Sigmoid colon (tissue), 7 donors: ENCODE data around the gene RAB4B. TPM values are rescaled to one million over a fixed set of nuclear protein-coding genes. Genes with fewer than 3 reads are reported as not detected.
A peak's percentile ranks its signal among the peaks of the same experiment; 100 is the strongest.

Source experiments
- DNase-seq: peaks from one replicate; pipeline ENCODE4 v3.0.0-alpha.2; 2019
- H3K27ac ChIP-seq, 4 donors: fragments of 200-600 bp; sonication (generic); one replicate each; pipeline ENCODE4 v1.5.1; 2016 to 2019; ENCODE audit warnings: mild to moderate bottlenecking in 1 of 4
- H3K27me3 ChIP-seq, 3 donors: fragments of 200-600 bp; sonication (generic); one replicate each; pipeline ENCODE4 v1.5.1; 2019; ENCODE audit warnings: mild to moderate bottlenecking in 1 of 3
- H3K36me3 ChIP-seq, 4 donors: fragments of 200-600 bp; sonication (generic); one replicate each; pipeline ENCODE4 v1.5.1; 2016 to 2019
- H3K4me1 ChIP-seq, 4 donors: fragments of 200-600 bp; sonication (generic); one replicate each; pipeline ENCODE4 v1.5.1; 2017 to 2019
- H3K4me3 ChIP-seq, 4 donors: fragments of 200-600 bp; sonication (generic); one replicate each; pipeline ENCODE4 v1.5.1; 2017 to 2019; ENCODE audit warnings: mild to moderate bottlenecking in 2 of 4, moderate library complexity in 1 of 4
- H3K9me3 ChIP-seq, 4 donors: fragments of 200-600 bp in 3 of 4; sonication (generic) in 3 of 4; one replicate each; pipeline versions ENCODE4 v1.5.1 to v1.6.1; 2013 to 2019
- CTCF ChIP-seq, 4 experiments: fragments of 450-650 bp in 3 of 4; fragments of 200-600 bp in 1 of 4; IDR thresholded peaks; one replicate each; pipeline ENCODE4 v1.5.1; 2016 to 2019; ENCODE audit warnings: antibody characterized with exemption in 4 of 4, mild to moderate bottlenecking in 3 of 4, moderate library complexity in 2 of 4
- EP300 ChIP-seq, 4 donors: sonication (generic); formaldehyde crosslinking; IDR thresholded peaks; one replicate each; pipeline ENCODE4 v1.6.1; 2017; ENCODE audit warnings: antibody characterized with exemption in 4 of 4
- POLR2A ChIP-seq, 2 donors: fragments of 450-650 bp; IDR thresholded peaks; one replicate each; pipeline ENCODE4 v1.6.1; 2016; ENCODE audit warnings: antibody characterized with exemption in 2 of 2, mild to moderate bottlenecking in 2 of 2, moderate library complexity in 2 of 2
- POLR2AphosphoS5 ChIP-seq, 4 donors: sonication (generic); formaldehyde crosslinking; IDR thresholded peaks; one replicate each; pipeline ENCODE4 v1.6.1; 2017; ENCODE audit warnings: antibody characterized with exemption in 4 of 4
- WGBS, 2 donors: extraction: QIAGEN DNeasy Blood & Tissue Kit; methylation state at CpG; one replicate each; pipeline ENCODE4 v1.1.7; 2013; 5-methylcytosine and 5-hydroxymethylcytosine counted together
- intact Hi-C: fragments of 100-400 bp; cut with DNase I; formaldehyde crosslinking; loops from one replicate; pipeline ENCODE4 v1.15.1; 2023
- polyA plus RNA-seq, 3 donors: library from polyadenylated mRNA; stranded (reverse); fragments of 200-250 nt; gene quantifications; one replicate each; pipeline ENCODE4 v1.2.3, GENCODE V29; 2013
- total RNA-seq, 4 donors: library from RNA; depleted of rRNA; stranded (reverse); fragments of >200 nt; gene quantifications; one replicate each; pipeline ENCODE4 v1.1.0, GENCODE V29; 2016
- donor health status: healthy with polysubstance abuse.
- donor health status: Bipolar disorder and iron deficiency.
- donor health status: healthy.

The RAB4B gene
- total and polyA plus RNA-seq, 7 donors = 15.6 to 76.5 (median 21.3) TPM

GRCh38 chr19:40791996-40792395 is 13.9 kb downstream of the RAB4B start:
- TF ChIP-seq EP300 (IDR thresholded peaks at IDR 0.05) (no peak), CTCF (IDR thresholded peaks at IDR 0.05) (no peak), POLR2AphosphoS5 (IDR thresholded peaks at IDR 0.05) (no peak), POLR2A (IDR thresholded peaks at IDR 0.05) (no peak)
- DNase-seq = no peak
- H3K4me1 ChIP-seq = no peaks in the 10 kb centered on the region
- H3K9me3 ChIP-seq = no peaks in the 10 kb centered on the region
- no peak overlapping the region for H3K27ac ChIP-seq
- 19 to 53% methylated on average over 3 of the region's 3 CpGs for WGBS, 2 donors
- no peak overlapping the region for H3K4me3 ChIP-seq
- intact Hi-C loops = no loop called here
- H3K36me3 ChIP-seq = peaks cover 0 to 32% (median 0%) of the 10 kb centered on the region in 4 donors
- no peaks in the 10 kb centered on the region for H3K27me3 ChIP-seq

- peak overlapping the region in 2 of 4 donors; percentile 69 to 100 for H3K4me3 ChIP-seq
Observed at GRCh38 chr19:40797166-40797962, 19.3 kb downstream of the RAB4B start.

GRCh38 chr19:40797963-40798682 is 20.1 kb downstream of the RAB4B start:
- H3K4me1 ChIP-seq = peaks cover 0 to 42% (median 41%) of the 10 kb centered on the region in 4 donors
- no peaks in the 10 kb centered on the region for H3K9me3 ChIP-seq
- H3K27me3 ChIP-seq = no peaks in the 10 kb centered on the region
- TF ChIP-seq POLR2A (IDR thresholded peaks at IDR 0.05) = no peak
- peak; percentile 48 to 80 (median 56) for TF ChIP-seq CTCF (IDR thresholded peaks at IDR 0.05)
- no peak for TF ChIP-seq POLR2AphosphoS5 (IDR thresholded peaks at IDR 0.05)
- no peak for TF ChIP-seq EP300 (IDR thresholded peaks at IDR 0.05)
- H3K36me3 ChIP-seq = peaks cover 0 to 22% (median 7%) of the 10 kb centered on the region in 4 donors
- DNase-seq = peak; percentile 88
- 8 to 10% methylated on average over 28 of the region's 28 CpGs for WGBS, 2 donors
- peak overlapping the region; percentile 25 to 100 (median 74) for H3K4me3 ChIP-seq
- H3K27ac ChIP-seq = peak overlapping the region; percentile 89 to 99 (median 96)
- intact Hi-C loops = loop anchor here (2.0 kb wide), 3 partner anchors 19 to 81 kb away; partner anchors contain the start of genes ACTMAP, COQ8B, ITPKC and RAB4B

More at GRCh38 chr19:40797166-40797962, 19.3 kb downstream of the RAB4B start:
- Histone ChIP-seq H3K9me3 (no peaks in the 10 kb centered on the region), H3K36me3 (peaks cover 0 to 29% (median 7%) of the 10 kb centered on the region in 4 donors), H3K27me3 (no peaks in the 10 kb centered on the region), H3K27ac (peak overlapping the region; percentile 89 to 99 (median 96)), H3K4me1 (peaks cover 0 to 35% (median 33%) of the 10 kb centered on the region in 4 donors)
- DNase-seq = no peak
- WGBS, 2 donors = 93 to 96% methylated on average over 14 of the region's 14 CpGs
- TF ChIP-seq POLR2A (IDR thresholded peaks at IDR 0.05) = no peak
- intact Hi-C loops = no loop called here

GRCh38 chr19:40798683-40799557 is 20.9 kb downstream of the RAB4B start, which contains the start of gene EGLN2:
Gene EGLN2, plus strand, starts transcription at chr19:40799191. Its CDS starts 1,382 bp downstream, at chr19:40800573.
- H3K36me3 ChIP-seq = peaks cover 0 to 23% (median 8%) of the 10 kb centered on the region in 4 donors
- WGBS, 2 donors = 1% methylated on average over 108 to 110 of the region's 110 CpGs
- peak within 1 kb of the TSS; percentile 89 to 99 (median 96) for H3K27ac ChIP-seq
- TF ChIP-seq EP300 (IDR thresholded peaks at IDR 0.05) (peak in 1 of 4 donors; percentile 44), POLR2A (IDR thresholded peaks at IDR 0.05) (peak; percentile 40 to 76), POLR2AphosphoS5 (IDR thresholded peaks at IDR 0.05) (peak; percentile 76 to 92 (median 88)), CTCF (IDR thresholded peaks at IDR 0.05) (no peak)
- peak; percentile 100 for DNase-seq
- intact Hi-C loops = loop anchor here (2.0 kb wide), 3 partner anchors 20 to 82 kb away; partner anchors contain the start of genes ACTMAP, COQ8B, ITPKC and RAB4B
- no peaks in the 10 kb centered on the region for H3K9me3 ChIP-seq
- H3K4me3 ChIP-seq = peak within 1 kb of the TSS; percentile 69 to 100 (median 88)
- H3K27me3 ChIP-seq = no peaks in the 10 kb centered on the region
- H3K4me1 ChIP-seq = peaks cover 0 to 50% (median 49%) of the 10 kb centered on the region in 4 donors
